H1 (cell line): Measurements from ENCODE around the gene TAF12. TPM values are rescaled to one million over a fixed set of nuclear protein-coding genes. Genes with fewer than 3 reads are reported as not detected.

Experiments
- CBX5 ChIP-seq: fragments of 300-800, 300-1000 bp; sonication (generic); IDR thresholded peaks from 2 replicates; pipeline ENCODE4 v1.7.1; 2016; ENCODE audit warnings: antibody characterized with exemption, low read length, low read depth
- CEBPB ChIP-seq: IDR thresholded peaks from 2 replicates; pipeline ENCODE4 v1.6.1; 2012; ENCODE audit warnings: low read depth, low read length
- CHD1 ChIP-seq: IDR thresholded peaks from 2 replicates; pipeline ENCODE4 v1.6.1; 2012; ENCODE audit warnings: low read depth, low read length, improper control_type of control experiment
- CTBP2 ChIP-seq: IDR thresholded peaks from 2 replicates; pipeline ENCODE4 v1.7.0; 2011; ENCODE audit warnings: borderline replicate concordance, mild to moderate bottlenecking, moderate library complexity, mixed read lengths, low read length; ENCODE audit not compliant: insufficient read depth, insufficient read length
- EP300 ChIP-seq, 2 experiments: IDR thresholded peaks; 1 replicate in 1 of 2; 2 replicates in 1 of 2; pipeline ENCODE4 v1.6.1; 2011 to 2012; ENCODE audit warnings: low read depth in 2 of 2, low read length in 2 of 2, mild to moderate bottlenecking in 2 of 2, borderline replicate concordance in 1 of 2, inconsistent platforms in 1 of 2, moderate library complexity in 1 of 2
- KDM5A ChIP-seq: fragments of 200-600 bp; IDR thresholded peaks from 2 replicates; pipeline ENCODE4 v1.7.1; 2012; ENCODE audit warnings: mild to moderate bottlenecking, low read length, inconsistent platforms, mixed read lengths
- RAD21 ChIP-seq, 2 experiments: IDR thresholded peaks in 1 of 2; conservative IDR thresholded peaks in 1 of 2; 2 replicates each; pipeline ENCODE4 v1.6.1; 2011; ENCODE audit warnings: low read depth in 2 of 2, low read length in 2 of 2, improper control_type of control experiment in 1 of 2, inconsistent platforms in 1 of 2, mild to moderate bottlenecking in 1 of 2, moderate library complexity in 1 of 2
- SIN3A ChIP-seq, 2 experiments: IDR thresholded peaks in 1 of 2; conservative IDR thresholded peaks in 1 of 2; 2 replicates each; pipeline ENCODE4 v1.6.1; 2011 to 2012; ENCODE audit warnings: low read length in 2 of 2, improper control_type of control experiment in 1 of 2, low read depth in 1 of 2, mild to moderate bottlenecking in 1 of 2
- polyA plus RNA-seq, 7 experiments: library from polyadenylated mRNA; depleted of rRNA in 3 of 7; stranded (reverse) in 5 of 7; unstranded in 2 of 7; fragments of >200 nt in 5 of 7; fragments of 200-250 nt in 2 of 7; gene quantifications; 1 replicate in 5 of 7; 2 replicates in 1 of 7; 4 replicates in 1 of 7; pipeline versions ENCODE4 v1.2.1 to v1.2.3, GENCODE V29; 2011 to 2013; ENCODE audit warnings: missing spikeins in 2 of 7, mixed read lengths in 2 of 7
- total RNA-seq: library from RNA; stranded (reverse); fragmentation: NEBNext Ultra II Directional; extraction: Animal tissue kit (Norgen Biotek cat#: 25700); gene quantifications from 2 replicates; pipeline ENCODE4 v1.2.1, GENCODE V29; 2021
- TF ChIP-seq, protein P1 (sequence below): IDR thresholded peaks from 2 replicates; pipeline ENCODE4 v1.6.1; 2012; ENCODE audit warnings: low read length, inconsistent platforms
- TF ChIP-seq, protein P2 (sequence below): IDR thresholded peaks from 2 replicates; pipeline ENCODE4 v1.6.1; 2012; ENCODE audit warnings: inconsistent platforms

The TAF12 gene
- total and polyA plus RNA-seq, 2 of the 8 experiments (the other 6 are each of a cell fraction or from before 2014, with no cell fraction given) = 25.1 to 27.2 TPM

- TF ChIP-seq CBX5 (no peak), CTBP2 (no peak), CEBPB (no peak), RAD21 (IDR thresholded peaks at IDR 0.05 in 1 of 2, conservative IDR thresholded peaks at IDR 0.05 in 1 of 2; ENCODE audit: low read depth in 2 of 2, low read length in 2 of 2) (no peak), CHD1 (no peak), KDM5A (no peak), SIN3A (conservative IDR thresholded peaks at IDR 0.05 in 1 of 2, IDR thresholded peaks at IDR 0.05 in 1 of 2; ENCODE audit: low read depth in 1 of 2, low read length in 2 of 2) (0 out of 4 replicates have a peak, but pooled peaks of 1 of the 2 experiments have one; percentile 34), EP300 (IDR thresholded peaks at IDR 0.05; ENCODE audit: borderline replicate concordance in 1 of 2, low read depth in 2 of 2, low read length in 2 of 2) (peak in 1 of 2 experiments; percentile 62; a peak in 1 of 3 replicates)
- TF ChIP-seq, protein P1, sequence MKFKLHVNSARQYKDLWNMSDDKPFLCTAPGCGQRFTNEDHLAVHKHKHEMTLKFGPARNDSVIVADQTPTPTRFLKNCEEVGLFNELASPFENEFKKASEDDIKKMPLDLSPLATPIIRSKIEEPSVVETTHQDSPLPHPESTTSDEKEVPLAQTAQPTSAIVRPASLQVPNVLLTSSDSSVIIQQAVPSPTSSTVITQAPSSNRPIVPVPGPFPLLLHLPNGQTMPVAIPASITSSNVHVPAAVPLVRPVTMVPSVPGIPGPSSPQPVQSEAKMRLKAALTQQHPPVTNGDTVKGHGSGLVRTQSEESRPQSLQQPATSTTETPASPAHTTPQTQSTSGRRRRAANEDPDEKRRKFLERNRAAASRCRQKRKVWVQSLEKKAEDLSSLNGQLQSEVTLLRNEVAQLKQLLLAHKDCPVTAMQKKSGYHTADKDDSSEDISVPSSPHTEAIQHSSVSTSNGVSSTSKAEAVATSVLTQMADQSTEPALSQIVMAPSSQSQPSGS = no peak
- TF ChIP-seq, protein P2, sequence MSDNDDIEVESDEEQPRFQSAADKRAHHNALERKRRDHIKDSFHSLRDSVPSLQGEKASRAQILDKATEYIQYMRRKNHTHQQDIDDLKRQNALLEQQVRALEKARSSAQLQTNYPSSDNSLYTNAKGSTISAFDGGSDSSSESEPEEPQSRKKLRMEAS = peak; percentile 23; the same call in 1 of the 2 replicates
Observed at GRCh38 chr1:28648008-28648473, 5.2 kb upstream of the TAF12 start (continued).
